ENCODE data around the gene ARHGAP15.

- peak; percentile 45 for TF ChIP-seq CTCF (IDR thresholded peaks at IDR 0.05; ENCODE audit: low read length)
- no peak for TF ChIP-seq EZH2 (optimal IDR thresholded peaks at IDR 0.05; ENCODE audit: low read depth, low read length)
- TF ChIP-seq EZH2phosphoT487 (IDR thresholded peaks at IDR 0.05; ENCODE audit: low read length) = no peak
Measured at GRCh38 chr2:143513081-143513480, 383.9 kb downstream of the ARHGAP15 start.

All from MM.1S (cell line).